Neural cell (in vitro differentiated cells): ENCODE data around the gene BLMH. TPM values are rescaled to one million over a fixed set of nuclear protein-coding genes. Genes with fewer than 3 reads are reported as not detected.

Experiments used
- H2AFZ ChIP-seq: fragments of 200-600, 300-800 bp; sonication (generic), shearing (Covaris generic); 2 replicates; pipeline ENCODE4 v1.6.0; 2014; ENCODE audit warnings: low read depth, mild to moderate bottlenecking, antibody characterized with exemption, low read length, moderate library complexity
- H3F3A ChIP-seq: fragments of 200-600 bp; shearing (Covaris generic); 2 replicates; pipeline ENCODE4 v1.6.1; 2016; ENCODE audit warnings: mild to moderate bottlenecking, moderate library complexity, mixed read lengths, antibody characterized with exemption, low read length; ENCODE audit not compliant: insufficient read depth, poor library complexity, severe bottlenecking
- H3K27ac ChIP-seq: fragments of 200-600, 300-800 bp; sonication (generic), shearing (Covaris generic); 2 replicates; pipeline ENCODE4 v1.5.1; 2014; ENCODE audit warnings: mild to moderate bottlenecking, low read length, moderate library complexity
- H3K27me3 ChIP-seq: fragments of 300-800, 200-600 bp; sonication (generic), shearing (Covaris generic); 2 replicates; pipeline ENCODE4 v1.6.0; 2014; ENCODE audit warnings: mild to moderate bottlenecking, low read depth, low read length, moderate library complexity; ENCODE audit not compliant: insufficient read depth
- H3K36me3 ChIP-seq: fragments of 300-800, 200-600 bp; sonication (generic), shearing (Covaris generic); 2 replicates; pipeline ENCODE4 v1.5.1; 2014; ENCODE audit warnings: mild to moderate bottlenecking, antibody characterized with exemption, low read length, moderate library complexity; ENCODE audit not compliant: insufficient read depth
- H3K4me2 ChIP-seq: fragments of 300-800, 200-600 bp; sonication (generic), shearing (Covaris generic); 2 replicates; pipeline ENCODE4 v1.6.0; 2014; ENCODE audit warnings: mild to moderate bottlenecking, low read length
- H3K4me3 ChIP-seq: fragments of 300-800, 200-600 bp; sonication (generic), shearing (Covaris generic); 2 replicates; pipeline ENCODE4 v1.5.1; 2014; ENCODE audit warnings: mild to moderate bottlenecking, low read length, moderate library complexity
- H3K79me2 ChIP-seq: fragments of 200-600 bp; shearing (Covaris generic); replicated peaks from 2 replicates; pipeline ENCODE4 v1.6.0; 2014; ENCODE audit warnings: mild to moderate bottlenecking, low read length, moderate library complexity; ENCODE audit not compliant: insufficient read depth
- H3K9ac ChIP-seq: fragments of 300-800, 200-600 bp; sonication (generic), shearing (Covaris generic); 2 replicates; pipeline ENCODE4 v1.6.1; 2016; ENCODE audit warnings: mild to moderate bottlenecking, low read length, mixed read lengths
- H3K9me2 ChIP-seq: fragments of 200-600 bp; shearing (Covaris generic); 2 replicates; pipeline ENCODE4 v1.6.1; 2016; ENCODE audit warnings: mild to moderate bottlenecking, low read length, mixed read lengths; ENCODE audit not compliant: insufficient read depth
- H3K9me3 ChIP-seq: fragments of 200-600, 300-800 bp; sonication (generic), shearing (Covaris generic); 2 replicates; pipeline ENCODE4 v1.6.1; 2016; ENCODE audit warnings: mild to moderate bottlenecking, mixed run types, low read length, moderate library complexity, mixed read lengths
- H4K20me1 ChIP-seq: fragments of 200-600 bp; shearing (Covaris generic); 2 replicates; pipeline ENCODE4 v1.6.1; 2016; ENCODE audit warnings: mild to moderate bottlenecking, mixed run types; ENCODE audit not compliant: insufficient read depth
- EP300 ChIP-seq: fragments of 450-650 bp; conservative IDR thresholded peaks from 2 replicates; pipeline ENCODE4 v1.6.1; 2014; ENCODE audit warnings: antibody characterized with exemption, mild to moderate bottlenecking, moderate library complexity; ENCODE audit not compliant: poor library complexity, severe bottlenecking
- EZH2 ChIP-seq: fragments of 200-600, 300-800 bp; shearing (Covaris generic), sonication (generic); IDR thresholded peaks from 2 replicates; pipeline ENCODE4 v1.6.1; 2014; ENCODE audit warnings: antibody characterized with exemption, low read length, borderline replicate concordance, mild to moderate bottlenecking; ENCODE audit not compliant: insufficient read depth, poor library complexity, severe bottlenecking
- MXI1 ChIP-seq: fragments of 450-650 bp; conservative IDR thresholded peaks from 2 replicates; pipeline ENCODE4 v1.6.1; 2014; ENCODE audit warnings: antibody characterized with exemption, mild to moderate bottlenecking; ENCODE audit not compliant: poor library complexity, severe bottlenecking
- POLR2AphosphoS5 ChIP-seq: IDR thresholded peaks from 2 replicates; pipeline ENCODE4 v1.6.1; 2012
- RAD21 ChIP-seq: fragments of 450-650 bp; conservative IDR thresholded peaks from 2 replicates; pipeline ENCODE4 v1.6.1; 2014; ENCODE audit warnings: antibody characterized with exemption, mild to moderate bottlenecking, moderate library complexity
- SMC3 ChIP-seq: fragments of 450-650 bp; conservative IDR thresholded peaks from 2 replicates; pipeline ENCODE4 v1.6.1; 2014; ENCODE audit warnings: antibody characterized with exemption, mild to moderate bottlenecking, moderate library complexity; ENCODE audit not compliant: poor library complexity
- TAF1 ChIP-seq: IDR thresholded peaks from 2 replicates; pipeline ENCODE4 v1.6.1; 2012; ENCODE audit warnings: low read depth
- polyA plus RNA-seq: library from polyadenylated mRNA; depleted of rRNA; stranded (reverse); fragments of >200 nt; gene quantifications from 2 replicates; pipeline ENCODE4 v1.2.3, GENCODE V29; 2014
- TF ChIP-seq, protein P1 (sequence below): fragments of 450-650 bp; IDR thresholded peaks from 2 replicates; pipeline ENCODE4 v1.5.1; 2014; ENCODE audit warnings: antibody characterized with exemption, mild to moderate bottlenecking, moderate library complexity; ENCODE audit not compliant: poor library complexity, severe bottlenecking
- TF ChIP-seq, protein P2 (sequence below): IDR thresholded peaks from 2 replicates; pipeline ENCODE4 v1.6.1; 2012; ENCODE audit warnings: borderline replicate concordance

The BLMH gene
- polyA plus RNA-seq, 1 donor from 2014 or later: 44.3 TPM

DNA sequence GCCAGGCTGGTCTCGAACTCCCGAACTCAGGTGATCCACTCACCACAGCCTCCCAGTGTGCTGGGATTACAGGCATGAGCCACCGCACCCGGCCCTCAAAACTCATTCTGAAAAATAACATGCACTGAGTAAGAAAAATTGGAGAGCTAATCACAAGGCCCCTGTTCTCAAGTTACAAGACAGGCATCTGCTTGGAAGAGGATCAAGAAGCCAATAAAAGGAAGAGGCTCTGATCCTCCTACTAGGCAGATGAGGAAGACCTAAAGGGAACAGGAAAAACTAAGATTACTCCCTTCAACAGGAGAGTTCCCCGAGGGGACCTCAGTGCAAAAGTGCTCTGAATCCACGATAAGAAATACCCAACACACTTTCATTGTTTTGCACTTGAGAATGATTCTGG lies 18.4 kb downstream of the BLMH start:
- H3K36me3 ChIP-seq: no peaks in the 10 kb centered on the region
- H2AFZ ChIP-seq: no peak overlapping the region
- H3K4me2 ChIP-seq: no peak overlapping the region
- H3K27ac ChIP-seq: no peak overlapping the region
- TF ChIP-seq EP300: no peak
- no peak for TF ChIP-seq TAF1
- TF ChIP-seq, protein P1, sequence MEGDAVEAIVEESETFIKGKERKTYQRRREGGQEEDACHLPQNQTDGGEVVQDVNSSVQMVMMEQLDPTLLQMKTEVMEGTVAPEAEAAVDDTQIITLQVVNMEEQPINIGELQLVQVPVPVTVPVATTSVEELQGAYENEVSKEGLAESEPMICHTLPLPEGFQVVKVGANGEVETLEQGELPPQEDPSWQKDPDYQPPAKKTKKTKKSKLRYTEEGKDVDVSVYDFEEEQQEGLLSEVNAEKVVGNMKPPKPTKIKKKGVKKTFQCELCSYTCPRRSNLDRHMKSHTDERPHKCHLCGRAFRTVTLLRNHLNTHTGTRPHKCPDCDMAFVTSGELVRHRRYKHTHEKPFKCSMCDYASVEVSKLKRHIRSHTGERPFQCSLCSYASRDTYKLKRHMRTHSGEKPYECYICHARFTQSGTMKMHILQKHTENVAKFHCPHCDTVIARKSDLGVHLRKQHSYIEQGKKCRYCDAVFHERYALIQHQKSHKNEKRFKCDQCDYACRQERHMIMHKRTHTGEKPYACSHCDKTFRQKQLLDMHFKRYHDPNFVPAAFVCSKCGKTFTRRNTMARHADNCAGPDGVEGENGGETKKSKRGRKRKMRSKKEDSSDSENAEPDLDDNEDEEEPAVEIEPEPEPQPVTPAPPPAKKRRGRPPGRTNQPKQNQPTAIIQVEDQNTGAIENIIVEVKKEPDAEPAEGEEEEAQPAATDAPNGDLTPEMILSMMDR: no peak
- TF ChIP-seq MXI1: no peak
- no peak for TF ChIP-seq SMC3
- no peak for TF ChIP-seq RAD21
- no peak for TF ChIP-seq EZH2
- TF ChIP-seq, protein P2, sequence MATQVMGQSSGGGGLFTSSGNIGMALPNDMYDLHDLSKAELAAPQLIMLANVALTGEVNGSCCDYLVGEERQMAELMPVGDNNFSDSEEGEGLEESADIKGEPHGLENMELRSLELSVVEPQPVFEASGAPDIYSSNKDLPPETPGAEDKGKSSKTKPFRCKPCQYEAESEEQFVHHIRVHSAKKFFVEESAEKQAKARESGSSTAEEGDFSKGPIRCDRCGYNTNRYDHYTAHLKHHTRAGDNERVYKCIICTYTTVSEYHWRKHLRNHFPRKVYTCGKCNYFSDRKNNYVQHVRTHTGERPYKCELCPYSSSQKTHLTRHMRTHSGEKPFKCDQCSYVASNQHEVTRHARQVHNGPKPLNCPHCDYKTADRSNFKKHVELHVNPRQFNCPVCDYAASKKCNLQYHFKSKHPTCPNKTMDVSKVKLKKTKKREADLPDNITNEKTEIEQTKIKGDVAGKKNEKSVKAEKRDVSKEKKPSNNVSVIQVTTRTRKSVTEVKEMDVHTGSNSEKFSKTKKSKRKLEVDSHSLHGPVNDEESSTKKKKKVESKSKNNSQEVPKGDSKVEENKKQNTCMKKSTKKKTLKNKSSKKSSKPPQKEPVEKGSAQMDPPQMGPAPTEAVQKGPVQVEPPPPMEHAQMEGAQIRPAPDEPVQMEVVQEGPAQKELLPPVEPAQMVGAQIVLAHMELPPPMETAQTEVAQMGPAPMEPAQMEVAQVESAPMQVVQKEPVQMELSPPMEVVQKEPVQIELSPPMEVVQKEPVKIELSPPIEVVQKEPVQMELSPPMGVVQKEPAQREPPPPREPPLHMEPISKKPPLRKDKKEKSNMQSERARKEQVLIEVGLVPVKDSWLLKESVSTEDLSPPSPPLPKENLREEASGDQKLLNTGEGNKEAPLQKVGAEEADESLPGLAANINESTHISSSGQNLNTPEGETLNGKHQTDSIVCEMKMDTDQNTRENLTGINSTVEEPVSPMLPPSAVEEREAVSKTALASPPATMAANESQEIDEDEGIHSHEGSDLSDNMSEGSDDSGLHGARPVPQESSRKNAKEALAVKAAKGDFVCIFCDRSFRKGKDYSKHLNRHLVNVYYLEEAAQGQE: no peak
- TF ChIP-seq POLR2AphosphoS5: no peak
- no peaks in the 10 kb centered on the region for H3K27me3 ChIP-seq
- H3K9me2 ChIP-seq: no peaks in the 10 kb centered on the region
- no peaks in the 10 kb centered on the region for H4K20me1 ChIP-seq
- H3K9ac ChIP-seq: no peak overlapping the region
- H3K9me3 ChIP-seq: no peaks in the 10 kb centered on the region
- H3K79me2 ChIP-seq: no peaks in the 10 kb centered on the region
- no peaks in the 10 kb centered on the region for H3F3A ChIP-seq
- H3K4me3 ChIP-seq: no peak overlapping the region

DNA sequence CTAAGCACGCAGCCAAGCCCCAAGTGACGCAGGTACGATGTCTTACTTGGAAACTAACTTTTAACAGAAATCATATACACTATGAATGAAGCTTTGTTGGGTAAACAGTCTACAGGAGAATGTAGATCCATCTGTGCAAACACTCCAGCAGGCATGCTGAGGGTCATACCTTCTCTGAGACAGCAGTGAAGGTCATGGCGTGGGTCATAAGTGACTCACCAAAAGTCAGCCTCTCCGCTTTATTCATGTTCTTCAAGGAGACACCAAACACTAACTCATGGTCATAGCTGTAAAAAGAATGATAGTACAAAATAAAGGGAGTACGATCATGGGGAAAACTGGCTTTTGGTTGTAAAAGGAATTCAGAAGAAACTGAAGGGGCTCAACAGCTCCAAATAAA lies 20.6 kb downstream of the BLMH start:
- Histone ChIP-seq H3K27ac (no peak overlapping the region), H2AFZ (no peak overlapping the region), H3K4me3 (no peak overlapping the region), H3K9me2 (no peaks in the 10 kb centered on the region), H3K79me2 (no peaks in the 10 kb centered on the region), H4K20me1 (no peaks in the 10 kb centered on the region), H3K9ac (no peak overlapping the region), H3K36me3 (no peaks in the 10 kb centered on the region), H3K27me3 (no peaks in the 10 kb centered on the region), H3K4me2 (no peak overlapping the region), H3F3A (no peaks in the 10 kb centered on the region), H3K9me3 (no peaks in the 10 kb centered on the region)
- TF ChIP-seq SMC3: no peak

DNA sequence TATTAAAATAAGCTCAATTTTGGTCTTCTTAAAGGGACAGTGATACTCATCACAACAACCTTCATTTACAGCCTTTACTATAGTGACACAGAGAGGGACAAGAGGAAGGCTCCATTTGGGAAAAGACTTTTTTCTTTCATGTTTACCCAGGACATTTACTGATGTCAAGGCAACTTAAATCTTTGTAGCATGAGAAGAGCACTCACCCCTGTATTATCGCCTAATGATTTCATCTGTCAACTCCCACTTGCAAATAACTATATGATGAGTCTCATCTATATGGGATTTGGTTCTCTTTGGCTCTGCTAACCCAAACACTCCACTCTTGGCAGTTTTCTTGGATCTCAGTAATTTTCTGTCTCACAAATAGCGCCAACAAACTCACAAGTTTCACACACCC lies 24.1 kb downstream of the BLMH start:
- Histone ChIP-seq H3K27me3 (no peaks in the 10 kb centered on the region), H2AFZ (no peak overlapping the region), H3K9ac (no peak overlapping the region), H3K79me2 (no peaks in the 10 kb centered on the region), H3K9me2 (no peaks in the 10 kb centered on the region), H3K9me3 (no peaks in the 10 kb centered on the region), H3K4me3 (no peak overlapping the region), H4K20me1 (no peaks in the 10 kb centered on the region), H3K4me2 (no peak overlapping the region), H3F3A (no peaks in the 10 kb centered on the region), H3K36me3 (no peaks in the 10 kb centered on the region), H3K27ac (no peak overlapping the region)
- TF ChIP-seq EP300 (no peak), SMC3 (no peak), MXI1 (no peak), TAF1 (no peak), RAD21 (no peak), POLR2AphosphoS5 (no peak), EZH2 (no peak)
- TF ChIP-seq, protein P1: no peak
- TF ChIP-seq, protein P2: no peak
